SK-N-SH treated with all-trans-retinoic acid at 6 μM for 48 hours (cell line): ENCODE results near the gene PLCB3.
A peak's percentile ranks its signal among the peaks of the same experiment; 100 is the strongest.

Experiments
- ATAC-seq: fragments of 200-7000 bp; cut with Tn5 transposase; 3 replicates; pipeline ENCODE4 v1.9.1; 2020; ENCODE audit warnings: mild to moderate bottlenecking, moderate library complexity
- ARNTL ChIP-seq: fragments of 450-650 bp; formaldehyde crosslinking; IDR thresholded peaks from 2 replicates; pipeline ENCODE4 v1.5.0; 2020; ENCODE audit warnings: low read depth, mild to moderate bottlenecking, moderate library complexity, borderline replicate concordance
- BACH2 ChIP-seq: fragments of 250-450 bp; sonication (Bioruptor Pico); IDR thresholded peaks from 2 replicates; pipeline ENCODE4 v1.9.0; 2021; ENCODE audit warnings: mild to moderate bottlenecking, borderline replicate concordance
- CSDC2 ChIP-seq: fragments of 250-450 bp; sonication (Bioruptor Pico); IDR thresholded peaks from 2 replicates; pipeline ENCODE4 v1.5.0; 2020; ENCODE audit warnings: mild to moderate bottlenecking, moderate library complexity
- ESRRG ChIP-seq: fragments of 250-450 bp; sonication (Bioruptor Pico); IDR thresholded peaks from 2 replicates; pipeline ENCODE4 v1.6.1; 2021; ENCODE audit warnings: mild to moderate bottlenecking
- ISL1 ChIP-seq: fragments of 250-450 bp; sonication (Bioruptor Pico); IDR thresholded peaks from 2 replicates; pipeline ENCODE4 v2.1.2; 2022; ENCODE audit warnings: mild to moderate bottlenecking, moderate library complexity
- OSR1 ChIP-seq: fragments of 250-450 bp; sonication (Bioruptor Pico); IDR thresholded peaks from 2 replicates; pipeline ENCODE4 v1.8.0; 2022; ENCODE audit warnings: moderate library complexity, mild to moderate bottlenecking, inconsistent platforms
- PPARA ChIP-seq: fragments of 250-450 bp; sonication (Bioruptor Pico); IDR thresholded peaks from 2 replicates; pipeline ENCODE4 v1.5.0; 2020; ENCODE audit warnings: mild to moderate bottlenecking, borderline replicate concordance
- SNAI2 ChIP-seq: fragments of 250-450 bp; sonication (Bioruptor Pico); IDR thresholded peaks from 2 replicates; pipeline ENCODE4 v1.5.0; 2020; ENCODE audit warnings: mild to moderate bottlenecking, moderate library complexity
- TCF4 ChIP-seq: fragments of 250-450 bp; sonication (Bioruptor Pico); IDR thresholded peaks from 2 replicates; pipeline ENCODE4 v1.8.0; 2021; ENCODE audit warnings: mild to moderate bottlenecking, moderate library complexity, borderline replicate concordance
- TOX ChIP-seq: fragments of 250-450 bp; sonication (Bioruptor Pico); IDR thresholded peaks from 2 replicates; pipeline ENCODE4 v1.8.0; 2021; ENCODE audit warnings: mild to moderate bottlenecking, moderate library complexity, borderline replicate concordance
- ZC3H10 ChIP-seq: fragments of 250-450 bp; sonication (Bioruptor Pico); IDR thresholded peaks from 2 replicates; pipeline ENCODE4 v1.5.1; 2021; ENCODE audit warnings: mild to moderate bottlenecking, moderate library complexity
- ZFP3 ChIP-seq: fragments of 250-450 bp; sonication (Bioruptor Pico); IDR thresholded peaks from 2 replicates; pipeline ENCODE4 v1.5.0; 2020; ENCODE audit warnings: mild to moderate bottlenecking, moderate library complexity
- ZNF565 ChIP-seq: fragments of 450-650 bp; formaldehyde crosslinking; conservative IDR thresholded peaks from 2 replicates; pipeline ENCODE4 v1.5.0; 2020; ENCODE audit warnings: low read depth, mild to moderate bottlenecking, moderate library complexity
- ZNF8 ChIP-seq: fragments of 450-650 bp; formaldehyde crosslinking; IDR thresholded peaks from 2 replicates; pipeline ENCODE4 v1.5.0; 2020; ENCODE audit warnings: mild to moderate bottlenecking, moderate library complexity
- TF ChIP-seq, protein P1 (sequence below): fragments of 250-450 bp; sonication (Bioruptor Pico); IDR thresholded peaks from 2 replicates; pipeline ENCODE4 v1.5.0; 2020; ENCODE audit warnings: mild to moderate bottlenecking, moderate library complexity
- TF ChIP-seq, protein P2 (sequence below): fragments of 250-450 bp; sonication (Bioruptor Pico); IDR thresholded peaks from 2 replicates; pipeline ENCODE4 v1.8.0; 2020; ENCODE audit warnings: mild to moderate bottlenecking, moderate library complexity, borderline replicate concordance
- TF ChIP-seq, protein P3 (sequence below): fragments of 250-450 bp; sonication (Bioruptor Pico); IDR thresholded peaks from 2 replicates; pipeline ENCODE4 v1.5.1; 2021; ENCODE audit warnings: mild to moderate bottlenecking, moderate library complexity
- TF ChIP-seq, protein P4 (sequence below): fragments of 250-450 bp; sonication (Bioruptor Pico); IDR thresholded peaks from 2 replicates; pipeline ENCODE4 v1.8.0; 2021; ENCODE audit warnings: low read depth, mild to moderate bottlenecking, moderate library complexity, borderline replicate concordance
- TF ChIP-seq, protein P5 (sequence below): fragments of 250-450 bp; sonication (Bioruptor Pico); IDR thresholded peaks from 2 replicates; pipeline ENCODE4 v1.5.1; 2020; ENCODE audit warnings: low read depth, mild to moderate bottlenecking, moderate library complexity

The PLCB3 gene

DNA sequence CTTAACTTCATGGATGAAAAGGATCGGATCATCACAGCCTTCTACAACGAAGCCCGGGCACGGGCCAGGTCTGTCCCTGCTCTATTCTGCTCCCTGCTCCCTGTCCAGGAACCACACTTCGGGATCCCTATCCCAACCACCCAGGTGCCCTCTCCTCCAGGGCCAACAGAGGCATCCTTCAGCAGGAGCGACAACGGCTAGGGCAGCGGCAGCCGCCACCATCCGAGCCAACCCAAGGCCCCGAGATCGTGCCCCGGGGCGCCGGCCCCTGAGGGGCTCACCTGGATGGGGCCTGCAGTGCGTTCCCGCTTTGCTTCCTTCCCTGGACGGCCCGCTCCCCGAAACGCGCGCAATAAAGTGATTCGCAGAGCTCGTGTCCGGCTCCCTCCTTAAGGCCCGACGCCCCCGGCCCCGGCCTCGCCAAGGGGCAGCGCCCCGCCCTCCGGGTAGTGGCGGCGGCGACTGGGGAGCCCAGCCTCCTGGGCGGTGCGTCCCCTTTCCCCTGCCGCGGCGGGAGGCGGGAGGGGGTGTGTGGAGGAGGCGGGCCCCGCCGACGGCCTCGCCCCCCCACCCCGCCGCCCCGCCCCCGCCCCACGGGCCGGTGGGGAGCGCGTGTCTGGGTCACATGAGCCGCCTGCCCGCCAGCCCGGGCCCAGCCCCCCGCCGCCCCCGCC is 17.3 kb upstream of the PLCB3 start, which contains the start of gene VEGFB (continued):
- TF ChIP-seq, protein P1, sequence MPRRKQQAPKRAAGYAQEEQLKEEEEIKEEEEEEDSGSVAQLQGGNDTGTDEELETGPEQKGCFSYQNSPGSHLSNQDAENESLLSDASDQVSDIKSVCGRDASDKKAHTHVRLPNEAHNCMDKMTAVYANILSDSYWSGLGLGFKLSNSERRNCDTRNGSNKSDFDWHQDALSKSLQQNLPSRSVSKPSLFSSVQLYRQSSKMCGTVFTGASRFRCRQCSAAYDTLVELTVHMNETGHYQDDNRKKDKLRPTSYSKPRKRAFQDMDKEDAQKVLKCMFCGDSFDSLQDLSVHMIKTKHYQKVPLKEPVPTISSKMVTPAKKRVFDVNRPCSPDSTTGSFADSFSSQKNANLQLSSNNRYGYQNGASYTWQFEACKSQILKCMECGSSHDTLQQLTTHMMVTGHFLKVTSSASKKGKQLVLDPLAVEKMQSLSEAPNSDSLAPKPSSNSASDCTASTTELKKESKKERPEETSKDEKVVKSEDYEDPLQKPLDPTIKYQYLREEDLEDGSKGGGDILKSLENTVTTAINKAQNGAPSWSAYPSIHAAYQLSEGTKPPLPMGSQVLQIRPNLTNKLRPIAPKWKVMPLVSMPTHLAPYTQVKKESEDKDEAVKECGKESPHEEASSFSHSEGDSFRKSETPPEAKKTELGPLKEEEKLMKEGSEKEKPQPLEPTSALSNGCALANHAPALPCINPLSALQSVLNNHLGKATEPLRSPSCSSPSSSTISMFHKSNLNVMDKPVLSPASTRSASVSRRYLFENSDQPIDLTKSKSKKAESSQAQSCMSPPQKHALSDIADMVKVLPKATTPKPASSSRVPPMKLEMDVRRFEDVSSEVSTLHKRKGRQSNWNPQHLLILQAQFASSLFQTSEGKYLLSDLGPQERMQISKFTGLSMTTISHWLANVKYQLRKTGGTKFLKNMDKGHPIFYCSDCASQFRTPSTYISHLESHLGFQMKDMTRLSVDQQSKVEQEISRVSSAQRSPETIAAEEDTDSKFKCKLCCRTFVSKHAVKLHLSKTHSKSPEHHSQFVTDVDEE, result no peak
- TF ChIP-seq ARNTL, result no peak
- no peak for TF ChIP-seq SNAI2 (CRISPR knock-in tag)
- no peak for TF ChIP-seq TCF4

DNA sequence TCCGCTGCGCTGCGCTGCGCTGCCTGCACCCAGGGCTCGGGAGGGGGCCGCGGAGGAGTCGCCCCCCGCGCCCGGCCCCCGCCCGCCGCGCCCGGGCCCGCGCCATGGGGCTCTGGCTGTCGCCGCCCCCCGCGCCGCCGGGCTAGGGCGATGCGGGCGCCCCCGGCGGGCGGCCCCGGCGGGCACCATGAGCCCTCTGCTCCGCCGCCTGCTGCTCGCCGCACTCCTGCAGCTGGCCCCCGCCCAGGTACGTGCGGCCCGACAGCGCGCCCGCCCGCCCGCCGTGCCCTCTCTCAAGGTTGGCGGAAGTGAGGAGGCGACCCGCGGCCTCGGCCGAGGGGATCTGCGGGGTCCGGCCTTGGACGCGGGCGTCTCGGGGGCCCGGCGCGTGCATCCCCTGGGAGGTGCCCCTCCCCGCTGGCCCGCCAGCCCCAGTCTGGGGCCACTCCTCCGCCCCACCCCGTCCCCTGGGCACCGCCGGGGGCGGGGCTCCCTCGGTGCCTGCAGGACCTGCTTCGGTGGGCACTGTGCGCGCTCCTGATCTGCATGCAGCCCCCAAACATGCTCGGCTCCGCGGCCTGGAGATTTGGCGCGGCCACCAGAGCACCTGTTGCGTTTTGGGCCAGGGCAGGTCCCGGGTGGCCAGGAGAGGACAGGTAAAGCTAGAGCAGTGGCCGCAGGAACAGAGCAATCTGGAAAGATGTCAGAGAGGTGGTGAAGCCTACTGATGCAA is 16.5 kb upstream of the PLCB3 start:
- peak; percentile 41 for ATAC-seq
- TF ChIP-seq ARNTL (no peak), ESRRG (CRISPR knock-in tag) (no peak), BACH2 (no peak), ZC3H10 (CRISPR knock-in tag) (no peak)

DNA sequence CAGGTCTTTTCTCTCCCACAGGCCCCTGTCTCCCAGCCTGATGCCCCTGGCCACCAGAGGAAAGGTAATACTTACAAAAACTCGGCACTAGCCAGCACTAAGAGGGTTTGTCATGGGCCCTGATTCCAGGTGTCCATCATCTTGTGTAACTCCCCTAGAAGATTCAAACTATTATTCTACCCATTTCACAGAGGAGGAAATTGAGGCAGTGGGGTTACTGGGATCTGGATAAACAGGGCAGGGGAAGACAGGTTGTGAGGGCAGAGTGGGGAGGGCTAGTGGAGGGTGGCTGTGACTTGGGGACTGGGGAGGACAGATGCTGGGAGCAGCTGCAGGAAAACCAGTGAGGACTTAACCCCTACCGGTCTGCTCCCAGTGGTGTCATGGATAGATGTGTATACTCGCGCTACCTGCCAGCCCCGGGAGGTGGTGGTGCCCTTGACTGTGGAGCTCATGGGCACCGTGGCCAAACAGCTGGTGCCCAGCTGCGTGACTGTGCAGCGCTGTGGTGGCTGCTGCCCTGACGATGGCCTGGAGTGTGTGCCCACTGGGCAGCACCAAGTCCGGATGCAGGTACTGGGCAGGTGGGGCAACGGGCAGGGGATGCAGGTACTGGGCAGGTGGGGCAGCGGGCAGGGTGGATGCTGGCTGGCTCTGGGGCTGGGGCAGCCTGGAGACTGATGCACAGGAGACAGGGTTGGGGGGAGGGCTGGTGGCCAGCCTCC is 15.7 kb upstream of the PLCB3 start:
- ATAC-seq, result no peak
- TF ChIP-seq, protein P2, sequence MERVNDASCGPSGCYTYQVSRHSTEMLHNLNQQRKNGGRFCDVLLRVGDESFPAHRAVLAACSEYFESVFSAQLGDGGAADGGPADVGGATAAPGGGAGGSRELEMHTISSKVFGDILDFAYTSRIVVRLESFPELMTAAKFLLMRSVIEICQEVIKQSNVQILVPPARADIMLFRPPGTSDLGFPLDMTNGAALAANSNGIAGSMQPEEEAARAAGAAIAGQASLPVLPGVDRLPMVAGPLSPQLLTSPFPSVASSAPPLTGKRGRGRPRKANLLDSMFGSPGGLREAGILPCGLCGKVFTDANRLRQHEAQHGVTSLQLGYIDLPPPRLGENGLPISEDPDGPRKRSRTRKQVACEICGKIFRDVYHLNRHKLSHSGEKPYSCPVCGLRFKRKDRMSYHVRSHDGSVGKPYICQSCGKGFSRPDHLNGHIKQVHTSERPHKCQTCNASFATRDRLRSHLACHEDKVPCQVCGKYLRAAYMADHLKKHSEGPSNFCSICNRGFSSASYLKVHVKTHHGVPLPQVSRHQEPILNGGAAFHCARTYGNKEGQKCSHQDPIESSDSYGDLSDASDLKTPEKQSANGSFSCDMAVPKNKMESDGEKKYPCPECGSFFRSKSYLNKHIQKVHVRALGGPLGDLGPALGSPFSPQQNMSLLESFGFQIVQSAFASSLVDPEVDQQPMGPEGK (CRISPR knock-in tag), result no peak
- TF ChIP-seq ZFP3 (CRISPR knock-in tag) (no peak), TCF4 (no peak), ISL1 (CRISPR knock-in tag) (no peak), TOX (CRISPR knock-in tag) (no peak), BACH2 (no peak)
- TF ChIP-seq, all 23 proteins: peak for 0

DNA sequence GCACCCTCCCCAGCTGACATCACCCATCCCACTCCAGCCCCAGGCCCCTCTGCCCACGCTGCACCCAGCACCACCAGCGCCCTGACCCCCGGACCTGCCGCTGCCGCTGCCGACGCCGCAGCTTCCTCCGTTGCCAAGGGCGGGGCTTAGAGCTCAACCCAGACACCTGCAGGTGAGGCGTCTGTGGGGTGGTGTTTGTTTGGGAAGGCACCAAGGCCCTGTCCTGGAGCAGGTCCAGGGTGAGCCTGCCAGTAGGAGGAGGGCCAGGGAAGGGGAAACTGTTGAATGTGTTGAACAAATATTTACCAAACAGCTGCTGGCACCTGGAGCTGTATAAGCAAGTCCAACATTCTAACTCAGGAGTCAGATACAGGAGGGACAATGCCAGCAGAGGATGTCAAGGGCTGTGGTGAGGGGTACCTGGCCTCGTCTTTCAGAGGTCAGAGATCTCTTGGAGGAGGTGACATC is 13.8 kb upstream of the PLCB3 start:
- no peak for ATAC-seq
- TF ChIP-seq BACH2 (no peak), ARNTL (no peak), ISL1 (CRISPR knock-in tag) (no peak), ZFP3 (CRISPR knock-in tag) (no peak), PPARA (CRISPR knock-in tag) (no peak), ESRRG (CRISPR knock-in tag) (no peak)
- TF ChIP-seq, protein P3, sequence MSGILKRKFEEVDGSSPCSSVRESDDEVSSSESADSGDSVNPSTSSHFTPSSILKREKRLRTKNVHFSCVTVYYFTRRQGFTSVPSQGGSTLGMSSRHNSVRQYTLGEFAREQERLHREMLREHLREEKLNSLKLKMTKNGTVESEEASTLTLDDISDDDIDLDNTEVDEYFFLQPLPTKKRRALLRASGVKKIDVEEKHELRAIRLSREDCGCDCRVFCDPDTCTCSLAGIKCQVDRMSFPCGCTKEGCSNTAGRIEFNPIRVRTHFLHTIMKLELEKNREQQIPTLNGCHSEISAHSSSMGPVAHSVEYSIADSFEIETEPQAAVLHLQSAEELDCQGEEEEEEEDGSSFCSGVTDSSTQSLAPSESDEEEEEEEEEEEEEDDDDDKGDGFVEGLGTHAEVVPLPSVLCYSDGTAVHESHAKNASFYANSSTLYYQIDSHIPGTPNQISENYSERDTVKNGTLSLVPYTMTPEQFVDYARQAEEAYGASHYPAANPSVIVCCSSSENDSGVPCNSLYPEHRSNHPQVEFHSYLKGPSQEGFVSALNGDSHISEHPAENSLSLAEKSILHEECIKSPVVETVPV (CRISPR knock-in tag), result no peak
- TF ChIP-seq, protein P4, sequence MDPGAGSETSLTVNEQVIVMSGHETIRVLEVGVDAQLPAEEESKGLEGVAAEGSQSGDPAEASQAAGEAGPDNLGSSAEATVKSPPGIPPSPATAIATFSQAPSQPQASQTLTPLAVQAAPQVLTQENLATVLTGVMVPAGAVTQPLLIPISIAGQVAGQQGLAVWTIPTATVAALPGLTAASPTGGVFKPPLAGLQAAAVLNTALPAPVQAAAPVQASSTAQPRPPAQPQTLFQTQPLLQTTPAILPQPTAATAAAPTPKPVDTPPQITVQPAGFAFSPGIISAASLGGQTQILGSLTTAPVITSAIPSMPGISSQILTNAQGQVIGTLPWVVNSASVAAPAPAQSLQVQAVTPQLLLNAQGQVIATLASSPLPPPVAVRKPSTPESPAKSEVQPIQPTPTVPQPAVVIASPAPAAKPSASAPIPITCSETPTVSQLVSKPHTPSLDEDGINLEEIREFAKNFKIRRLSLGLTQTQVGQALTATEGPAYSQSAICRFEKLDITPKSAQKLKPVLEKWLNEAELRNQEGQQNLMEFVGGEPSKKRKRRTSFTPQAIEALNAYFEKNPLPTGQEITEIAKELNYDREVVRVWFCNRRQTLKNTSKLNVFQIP (CRISPR knock-in tag), result no peak

DNA sequence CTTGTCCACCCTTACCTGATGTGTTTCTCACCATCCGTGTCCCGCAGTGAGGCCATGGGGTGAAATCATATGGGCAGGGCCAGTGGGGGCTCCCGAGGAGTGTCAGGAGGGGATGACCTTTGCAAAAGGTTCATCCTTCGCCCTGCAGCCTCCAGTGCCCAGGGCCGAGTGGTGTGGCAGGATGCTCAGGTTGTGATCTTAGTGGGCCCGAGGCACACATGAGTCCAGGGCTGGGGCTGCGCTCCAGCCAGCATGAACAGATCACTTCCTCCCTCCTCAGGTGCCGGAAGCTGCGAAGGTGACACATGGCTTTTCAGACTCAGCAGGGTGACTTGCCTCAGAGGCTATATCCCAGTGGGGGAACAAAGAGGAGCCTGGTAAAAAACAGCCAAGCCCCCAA is 13.3 kb upstream of the PLCB3 start:
- no peak for ATAC-seq
- TF ChIP-seq, protein P5, sequence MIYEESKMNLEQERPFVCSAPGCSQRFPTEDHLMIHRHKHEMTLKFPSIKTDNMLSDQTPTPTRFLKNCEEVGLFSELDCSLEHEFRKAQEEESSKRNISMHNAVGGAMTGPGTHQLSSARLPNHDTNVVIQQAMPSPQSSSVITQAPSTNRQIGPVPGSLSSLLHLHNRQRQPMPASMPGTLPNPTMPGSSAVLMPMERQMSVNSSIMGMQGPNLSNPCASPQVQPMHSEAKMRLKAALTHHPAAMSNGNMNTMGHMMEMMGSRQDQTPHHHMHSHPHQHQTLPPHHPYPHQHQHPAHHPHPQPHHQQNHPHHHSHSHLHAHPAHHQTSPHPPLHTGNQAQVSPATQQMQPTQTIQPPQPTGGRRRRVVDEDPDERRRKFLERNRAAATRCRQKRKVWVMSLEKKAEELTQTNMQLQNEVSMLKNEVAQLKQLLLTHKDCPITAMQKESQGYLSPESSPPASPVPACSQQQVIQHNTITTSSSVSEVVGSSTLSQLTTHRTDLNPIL, result no peak
- no peak for TF ChIP-seq ZC3H10 (CRISPR knock-in tag)
- TF ChIP-seq PPARA (CRISPR knock-in tag), result no peak
- no peak for TF ChIP-seq ZNF8 (CRISPR knock-in tag)
- TF ChIP-seq CSDC2, result no peak
- TF ChIP-seq BACH2, result no peak
- no peak for TF ChIP-seq TOX (CRISPR knock-in tag)
- TF ChIP-seq ESRRG (CRISPR knock-in tag), result no peak
- no peak for TF ChIP-seq ISL1 (CRISPR knock-in tag)
- TF ChIP-seq, protein P3 (CRISPR knock-in tag), result no peak
- TF ChIP-seq OSR1 (CRISPR knock-in tag), result no peak
- TF ChIP-seq SNAI2 (CRISPR knock-in tag), result no peak
- TF ChIP-seq ZNF565 (CRISPR knock-in tag), result no peak
